PC-3 (cell line): ENCODE results near the gene FGR. TPM values are rescaled to one million over a fixed set of nuclear protein-coding genes. Genes with fewer than 3 reads are reported as not detected.

ENCODE experiments used
- ATAC-seq: fragments of 200-7000 bp; cut with Tn5 transposase; 2 replicates; pipeline ENCODE4 v1.9.1; 2020; ENCODE audit warnings: mild to moderate bottlenecking, moderate library complexity
- BruUV-seq: library from RNA; stranded (reverse); fragments of 400-500 nt; replicated peaks from 2 replicates; lab custom pipeline; 2021; lab: Mats Ljungman, UMichigan
- CTCF ChIA-PET: fragments of 300-600 bp; sonication (Branson Sonifier 250); formaldehyde crosslinking; loops from one replicate; lab custom pipeline; 2022; ENCODE audit warnings: antibody characterized with exemption; lab: Charles Lee
- POLR2A ChIA-PET: fragments of 300-600 bp; sonication (Branson Sonifier 250); formaldehyde crosslinking; loops from one replicate; lab custom pipeline; 2022; ENCODE audit warnings: antibody characterized with exemption; ENCODE audit not compliant: unreplicated experiment; lab: Charles Lee
- DNase-seq: peaks from one replicate; pipeline ENCODE4 v3.0.0-alpha.2; 2015
- H2AFZ ChIP-seq: fragments of 300-600 bp; sonication (generic); 2 replicates; pipeline ENCODE4 v1.6.0; 2016; ENCODE audit warnings: antibody characterized with exemption, low read length
- H3F3A ChIP-seq: fragments of 300-600 bp; sonication (generic); one replicate; pipeline ENCODE4 v1.6.0; 2017; ENCODE audit warnings: antibody characterized with exemption, low read length, control low read depth, mild to moderate bottlenecking; ENCODE audit not compliant: unreplicated experiment
- H3K27ac ChIP-seq: fragments of 300-600 bp; sonication (generic); 2 replicates; pipeline ENCODE4 v1.5.1; 2016; ENCODE audit warnings: mild to moderate bottlenecking, low read length
- H3K27me3 ChIP-seq: fragments of 300-600 bp; sonication (generic); 2 replicates; pipeline ENCODE4 v1.6.1; 2016; ENCODE audit warnings: low read length, mixed read lengths
- H3K36me3 ChIP-seq: fragments of 300-600 bp; sonication (generic); 2 replicates; pipeline ENCODE4 v1.6.1; 2016; ENCODE audit warnings: low read depth, mixed run types, low read length, mixed read lengths
- H3K4me1 ChIP-seq: fragments of 300-600 bp; sonication (generic); 2 replicates; pipeline ENCODE4 v1.5.1; 2016; ENCODE audit warnings: low read length; ENCODE audit not compliant: insufficient read depth
- H3K4me2 ChIP-seq: fragments of 300-600 bp; sonication (generic); 2 replicates; pipeline ENCODE4 v1.6.0; 2016; ENCODE audit warnings: low read length
- H3K4me3 ChIP-seq: fragments of 300-600 bp; sonication (generic); 2 replicates; pipeline ENCODE4 v1.5.1; 2016; ENCODE audit warnings: mild to moderate bottlenecking, low read length, mixed read lengths
- H3K79me2 ChIP-seq: fragments of 300-600 bp; sonication (generic); 2 replicates; pipeline ENCODE4 v1.6.1; 2017; ENCODE audit warnings: low read length, mixed read lengths
- H3K9ac ChIP-seq: fragments of 300-600 bp; sonication (generic); 2 replicates; pipeline ENCODE4 v1.6.0; 2016; ENCODE audit warnings: mild to moderate bottlenecking, low read length
- H3K9me2 ChIP-seq: fragments of 300-600 bp; sonication (generic); replicated peaks from 2 replicates; pipeline ENCODE4 v1.6.1; 2016; ENCODE audit warnings: mixed run types, low read length, mixed read lengths
- H3K9me3 ChIP-seq: fragments of 300-600 bp; sonication (generic); 2 replicates; pipeline ENCODE4 v1.6.1; 2016; ENCODE audit warnings: low read length, mixed read lengths
- H4K20me1 ChIP-seq: fragments of 300-600 bp; sonication (generic); 2 replicates; pipeline ENCODE4 v1.6.1; 2016; ENCODE audit warnings: low read length, mixed read lengths
- EZH2 ChIP-seq: fragments of 300-600 bp; sonication (generic); IDR thresholded peaks from one replicate; pipeline ENCODE4 v1.6.1; 2017; ENCODE audit warnings: antibody characterized with exemption, mild to moderate bottlenecking, low read length; ENCODE audit not compliant: unreplicated experiment
- EZH2phosphoT487 ChIP-seq: fragments of 300-600 bp; sonication (generic); IDR thresholded peaks from 2 replicates; pipeline ENCODE4 v1.6.1; 2018; ENCODE audit warnings: mild to moderate bottlenecking, antibody characterized with exemption, low read length, borderline replicate concordance
- intact Hi-C: fragments of 100-400 bp; cut with micrococcal nuclease; formaldehyde crosslinking; loops from 2 replicates; pipeline ENCODE4 v1.9.0; 2023
- total RNA-seq: library from RNA; depleted of rRNA; stranded (reverse); fragments of >200 nt; gene quantifications from 2 replicates; pipeline ENCODE4 v1.2.3, GENCODE V29; 2014
- TF ChIP-seq, protein P1 (sequence below): fragments of 300-600 bp; sonication (generic); conservative IDR thresholded peaks from 2 replicates; pipeline ENCODE4 v1.5.1; 2017; ENCODE audit warnings: antibody characterized with exemption, low read depth, mild to moderate bottlenecking, low read length

The FGR gene
- total RNA-seq, 1 experiment from 2014 or later, result not detected

GRCh38 chr1:27603681-27604578 is 31.1 kb downstream of the FGR start, which contains the start of gene AHDC1:
AHDC1 (minus strand) TSS chr1:27604144; CDS start chr1:27552115, 52,029 bp downstream.
- H3K4me2 ChIP-seq, result peak within 1 kb of the TSS; percentile 83

DNA sequence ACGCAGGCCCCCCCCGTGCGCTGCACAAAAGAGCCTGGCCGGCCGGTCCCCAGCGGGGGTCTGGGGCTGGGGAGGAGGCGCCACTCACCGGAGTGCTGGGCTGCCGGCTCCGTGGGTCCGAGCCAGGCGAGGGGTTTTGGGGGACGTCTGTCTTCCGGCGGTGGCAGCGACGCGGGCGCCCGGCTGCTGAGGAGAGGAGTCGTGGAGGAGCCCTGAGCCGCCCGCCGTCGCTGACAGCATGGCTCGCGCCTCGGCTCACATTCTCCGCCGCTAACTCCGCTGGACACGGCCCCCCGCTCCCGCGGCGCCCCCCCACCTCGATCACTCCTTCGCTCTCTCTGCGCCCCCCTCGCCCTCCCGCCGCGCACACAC is 31.7 kb downstream of the FGR start:
- Histone ChIP-seq H4K20me1 (peaks cover 38% of the 10 kb centered on the region), H3K27me3 (no peaks in the 10 kb centered on the region), H3K9me2 (no peaks in the 10 kb centered on the region), H3F3A (no peaks in the 10 kb centered on the region), H3K36me3 (no peaks in the 10 kb centered on the region), H3K9ac (peak overlapping the region; percentile 93), H3K79me2 (peaks cover 54% of the 10 kb centered on the region), H3K4me2 (peak overlapping the region; percentile 83), H3K27ac (peak overlapping the region; percentile 36; the same call in 1 of the 2 replicates), H3K4me3 (peak overlapping the region; percentile 88), H2AFZ (no peak overlapping the region), H3K9me3 (no peaks in the 10 kb centered on the region), H3K4me1 (peaks cover 46% of the 10 kb centered on the region)
- TF ChIP-seq EZH2 (no peak), EZH2phosphoT487 (no peak)
- TF ChIP-seq, protein P1, sequence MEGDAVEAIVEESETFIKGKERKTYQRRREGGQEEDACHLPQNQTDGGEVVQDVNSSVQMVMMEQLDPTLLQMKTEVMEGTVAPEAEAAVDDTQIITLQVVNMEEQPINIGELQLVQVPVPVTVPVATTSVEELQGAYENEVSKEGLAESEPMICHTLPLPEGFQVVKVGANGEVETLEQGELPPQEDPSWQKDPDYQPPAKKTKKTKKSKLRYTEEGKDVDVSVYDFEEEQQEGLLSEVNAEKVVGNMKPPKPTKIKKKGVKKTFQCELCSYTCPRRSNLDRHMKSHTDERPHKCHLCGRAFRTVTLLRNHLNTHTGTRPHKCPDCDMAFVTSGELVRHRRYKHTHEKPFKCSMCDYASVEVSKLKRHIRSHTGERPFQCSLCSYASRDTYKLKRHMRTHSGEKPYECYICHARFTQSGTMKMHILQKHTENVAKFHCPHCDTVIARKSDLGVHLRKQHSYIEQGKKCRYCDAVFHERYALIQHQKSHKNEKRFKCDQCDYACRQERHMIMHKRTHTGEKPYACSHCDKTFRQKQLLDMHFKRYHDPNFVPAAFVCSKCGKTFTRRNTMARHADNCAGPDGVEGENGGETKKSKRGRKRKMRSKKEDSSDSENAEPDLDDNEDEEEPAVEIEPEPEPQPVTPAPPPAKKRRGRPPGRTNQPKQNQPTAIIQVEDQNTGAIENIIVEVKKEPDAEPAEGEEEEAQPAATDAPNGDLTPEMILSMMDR, result no peak
- intact Hi-C loops, result loop anchor here (10.0 kb wide), 1 partner anchor 298 kb away; no protein-coding TSS in a partner anchor
- ATAC-seq (peak; percentile 5), DNase-seq (no peak)
- POLR2A ChIA-PET, result interaction anchor here (0.5 to 1.5 kb wide), 2 partner anchors 46 to 183 kb away, joined by 5 to 32 read pairs; no protein-coding TSS in a partner anchor
- CTCF ChIA-PET, result interaction anchor here (0.6 to 2.4 kb wide), 4 partner anchors 8 to 166 kb away, joined by 3 to 30 read pairs (median 3); no protein-coding TSS in a partner anchor
- BruUV-seq, result no TSS peak

More at GRCh38 chr1:27603681-27604578, 31.1 kb downstream of the FGR start, which contains the start of gene AHDC1:
- H3K36me3 ChIP-seq, result no peaks in the 10 kb centered on the region
- no peaks in the 10 kb centered on the region for H3K9me2 ChIP-seq
- peak within 1 kb of the TSS; percentile 46 for H3K27ac ChIP-seq
- TF ChIP-seq, protein P1, result no peak
- TF ChIP-seq EZH2phosphoT487 (no peak), EZH2 (no peak)
- H2AFZ ChIP-seq, result peak within 1 kb of the TSS; percentile 84
- no peaks in the 10 kb centered on the region for H3K27me3 ChIP-seq
- H3K4me3 ChIP-seq, result peak within 1 kb of the TSS; percentile 88
- H3K9me3 ChIP-seq, result no peaks in the 10 kb centered on the region
- no TSS peak for BruUV-seq
- H3K4me1 ChIP-seq, result peaks cover 39% of the 10 kb centered on the region
- no peaks in the 10 kb centered on the region for H3F3A ChIP-seq
- ATAC-seq, result peak; percentile 57
- CTCF ChIA-PET, result interaction anchor here (0.6 to 2.4 kb wide), 8 partner anchors 9 to 307 kb away, joined by 3 to 30 read pairs (median 7); no protein-coding TSS in a partner anchor
- intact Hi-C loops, result loop anchor here (1.0 to 10.0 kb wide), 2 partner anchors 47 to 299 kb away; no protein-coding TSS in a partner anchor
- H3K9ac ChIP-seq, result peak within 1 kb of the TSS; percentile 93
- POLR2A ChIA-PET, result interaction anchor here (0.5 to 1.5 kb wide), 4 partner anchors 47 to 552 kb away, joined by 3 to 32 read pairs (median 4); no protein-coding TSS in a partner anchor
- peak; percentile 90 for DNase-seq
- peaks cover 47% of the 10 kb centered on the region for H3K79me2 ChIP-seq
- H4K20me1 ChIP-seq, result peaks cover 32% of the 10 kb centered on the region
